DMS 273 (cell line): Measurements from ENCODE around the gene ADD1.

Experiments
- DNase-seq: peaks from one replicate; lab custom pipeline; 2025; ENCODE audit not compliant: unreplicated experiment; lab: John Stamatoyannopoulos, UW

ADD1 gene

DNA sequence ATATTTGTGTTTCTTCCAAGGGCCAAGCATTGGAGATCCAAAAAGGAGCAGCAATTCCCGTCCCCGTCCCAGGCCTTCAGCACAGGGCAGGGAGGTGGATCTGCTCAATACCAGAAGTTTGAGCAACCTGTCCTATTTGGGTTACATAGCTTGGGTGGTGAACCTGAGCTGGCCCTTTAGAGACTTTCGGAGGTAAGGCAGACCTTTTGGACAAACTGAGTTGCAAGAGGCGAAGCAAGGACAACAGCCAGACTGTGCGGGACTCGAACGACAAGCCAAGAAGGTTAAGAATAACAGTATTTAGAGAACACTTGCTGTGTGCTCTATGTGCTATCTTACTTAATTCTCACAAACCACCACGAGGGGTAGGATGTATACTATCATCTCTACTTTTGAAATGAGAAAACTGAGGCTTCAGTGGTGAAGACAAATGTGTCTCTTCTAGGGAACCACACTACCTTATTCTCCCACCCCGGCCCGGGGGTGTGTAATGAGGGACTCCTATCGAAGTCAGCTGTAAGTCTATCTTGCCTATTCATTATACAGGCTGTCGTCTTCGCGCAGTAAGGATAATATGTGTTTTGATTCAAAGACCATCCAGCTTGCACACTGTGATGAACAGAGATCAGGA lies 118.3 kb downstream of the ADD1 start:
- peak; percentile 50 for DNase-seq

GRCh38 chr4:2962614-2963174 lies 119.0 kb downstream of the ADD1 start:
- peak; percentile 70 for DNase-seq

GRCh38 chr4:2963175-2963965 lies 119.7 kb downstream of the ADD1 start, which contains the start of the genes GRK4 and NOP14:
Gene GRK4 (plus strand): TSS chr4:2963571. CDS start chr4:2964071, 500 bp downstream.
Gene NOP14 (minus strand): TSS chr4:2963406. CDS start chr4:2963319, 87 bp downstream.
- peak; percentile 99 for DNase-seq

DNA sequence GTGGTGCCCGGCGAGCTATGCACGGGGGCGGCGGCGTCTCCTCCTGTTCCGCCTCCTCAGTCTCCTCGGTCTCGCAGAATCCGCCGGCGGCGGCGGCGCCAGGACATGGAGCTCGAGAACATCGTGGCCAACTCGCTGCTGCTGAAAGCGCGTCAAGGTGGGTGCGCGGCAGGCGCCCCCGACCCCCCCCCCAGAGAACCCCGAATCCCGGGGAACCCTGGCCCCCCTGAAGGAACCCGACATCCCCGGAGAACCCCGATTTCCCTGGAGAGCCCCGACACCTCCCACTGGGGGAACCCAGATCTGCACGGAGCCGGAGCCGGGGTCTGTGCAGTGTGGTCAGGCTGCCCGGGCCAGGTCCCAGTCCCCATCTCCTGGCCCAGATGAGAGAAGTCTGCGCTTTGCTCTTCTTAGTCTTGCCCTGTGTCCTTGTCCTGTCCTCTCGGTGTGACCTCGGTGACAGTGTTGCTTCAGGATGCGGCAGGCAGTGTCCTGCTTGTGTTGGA lies 120.4 kb downstream of the ADD1 start:
- DNase-seq: no peak

DNA sequence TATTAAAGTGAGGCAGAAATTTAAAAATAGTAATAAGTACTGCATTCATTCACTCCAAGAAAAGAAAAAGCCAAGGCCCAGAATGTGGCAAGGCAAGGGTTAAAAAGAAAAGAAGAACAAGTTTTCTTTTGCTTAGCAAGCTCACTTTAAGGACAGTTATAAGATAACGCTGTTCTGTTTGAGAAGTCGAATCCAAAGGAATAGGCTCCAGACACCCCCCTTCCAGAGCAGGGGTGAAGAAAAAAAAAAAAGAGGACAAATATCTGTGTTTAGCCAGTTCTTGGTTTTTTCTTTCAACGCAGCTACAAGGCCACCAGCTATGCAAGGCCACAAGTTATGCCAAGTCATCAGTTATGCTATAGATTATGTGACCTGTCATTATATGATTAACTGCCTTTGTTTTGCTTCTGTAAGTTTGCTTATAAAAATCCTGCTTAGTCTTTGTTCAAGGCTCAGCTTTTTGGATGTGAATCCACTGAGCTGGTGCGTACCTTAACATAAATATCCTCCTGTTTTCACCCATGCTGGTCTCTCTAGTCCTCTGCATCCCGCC lies 121.1 kb downstream of the ADD1 start:
- DNase-seq: no peak

DNA sequence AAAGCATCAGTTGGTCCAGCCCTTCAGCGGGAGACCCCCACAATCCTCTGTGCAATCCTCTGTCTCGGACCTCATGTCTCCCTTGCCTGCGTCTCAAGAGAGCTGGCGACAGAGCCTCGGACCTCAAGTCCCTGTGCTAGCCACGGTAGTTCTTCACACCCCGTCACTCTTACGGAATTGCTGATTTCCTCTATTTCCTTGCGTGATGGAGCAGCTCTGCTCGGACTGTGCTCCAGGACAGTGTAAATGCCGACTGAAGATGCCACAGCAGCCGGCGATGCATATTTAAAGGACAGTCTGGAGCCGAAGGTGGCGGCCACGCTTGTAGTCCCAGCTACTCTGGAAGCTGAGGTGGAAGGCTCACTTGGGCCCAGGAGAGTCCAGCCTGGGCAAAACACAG lies 121.6 kb downstream of the ADD1 start:
- DNase-seq: no peak

DNA sequence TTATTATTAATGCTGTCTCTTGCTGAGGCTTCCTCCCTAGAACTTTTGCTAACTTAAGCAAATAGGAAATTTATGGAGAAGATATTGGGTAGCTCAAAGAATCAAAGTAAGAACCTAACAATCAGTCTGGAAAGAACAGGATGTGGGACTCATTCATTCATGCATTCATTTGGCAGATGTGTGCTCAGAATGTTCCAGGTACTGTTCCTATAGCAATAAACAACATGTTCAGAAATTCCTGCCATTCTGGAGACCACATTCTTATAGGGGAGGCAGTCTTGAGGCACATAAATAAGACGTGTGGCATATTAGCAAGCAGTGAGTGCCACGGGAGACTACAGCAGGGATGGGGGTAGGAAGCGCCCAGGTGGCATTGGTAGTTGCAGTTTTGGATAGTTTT lies 124.7 kb downstream of the ADD1 start:
- no peak for DNase-seq

DNA sequence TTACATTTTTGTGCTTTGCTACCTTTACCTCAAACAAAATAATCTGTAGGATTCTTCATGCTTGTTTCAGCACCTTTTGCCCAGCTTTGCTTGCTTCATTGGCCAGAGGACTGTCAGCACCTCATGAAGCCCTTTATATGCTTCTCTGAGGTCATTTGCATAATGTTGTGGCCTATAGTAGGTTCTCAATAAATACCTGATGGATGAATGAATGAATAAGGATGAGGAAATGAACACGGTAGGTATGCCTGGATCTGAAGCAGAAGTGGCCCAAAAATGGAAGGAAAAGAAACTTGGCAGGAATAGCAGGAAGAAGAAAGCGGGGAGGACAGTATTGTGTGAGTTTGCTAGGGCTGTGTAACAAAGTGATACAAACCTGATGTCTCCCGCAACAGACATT lies 127.6 kb downstream of the ADD1 start:
- DNase-seq: no peak

GRCh38 chr4:2977211-2978088 lies 133.8 kb downstream of the ADD1 start:
- DNase-seq: peak; percentile 64
